HepG2 (cell line): ENCODE measurements around the gene CPEB2. TPM values are rescaled to one million over a fixed set of nuclear protein-coding genes. Genes with fewer than 3 reads are reported as not detected.

Source experiments
- ATAC-seq: fragments of 200-7000 bp; cut with Tn5 transposase; 3 replicates; pipeline ENCODE4 v1.9.1; 2020; ENCODE audit warnings: mild to moderate bottlenecking, moderate library complexity
- BruUV-seq: library from RNA; stranded (reverse); fragments of 400-500 nt; replicated peaks from 2 replicates; lab custom pipeline; 2021; lab: Mats Ljungman, UMichigan
- CTCF ChIA-PET: fragments of 300-600 bp; formaldehyde crosslinking; extraction: SDS; loops from one replicate; lab custom pipeline; 2021; ENCODE audit warnings: low total read pairs, inconsistent platforms, low intra/inter-chr PET ratio; lab: Yijun Ruan, JAX
- POLR2A ChIA-PET: fragments of 350-600 bp; sonication (Branson Sonifier 250); formaldehyde crosslinking; loops from one replicate; lab custom pipeline; 2020; ENCODE audit warnings: antibody characterized with exemption, inconsistent platforms; lab: Yijun Ruan, JAX
- DNase-seq: peaks from one replicate; pipeline ENCODE4 v3.0.0-alpha.2; 2015; ENCODE audit warnings: low spot score
- FAIRE-seq: peaks from 3 replicates; lab custom pipeline; 2011; peaks lifted over from hg19 to GRCh38; lab: Jason Lieb, UNC
- H2AFZ ChIP-seq: one replicate; pipeline ENCODE4 v1.6.1; 2011; ENCODE audit warnings: low read length, inconsistent platforms
- H3K27ac ChIP-seq: fragments of 300-600 bp; 3 replicates; pipeline ENCODE4 v1.8.0; 2011; ENCODE audit warnings: mixed run types, mild to moderate bottlenecking, mixed read lengths, low read length, inconsistent platforms; ENCODE audit not compliant: insufficient read depth; ENCODE audit errors: extremely low read length
- H3K27me3 ChIP-seq, 2 experiments: fragments of 200-600 bp in 1 of 2; 2 replicates in 1 of 2; 3 replicates in 1 of 2; pipeline versions ENCODE4 v1.6.0 to v1.8.0; 2011; ENCODE audit warnings: low read length in 2 of 2, mild to moderate bottlenecking in 2 of 2, moderate library complexity in 2 of 2, inconsistent platforms in 1 of 2; ENCODE audit not compliant: insufficient read depth in 2 of 2, control insufficient read depth in 1 of 2
- H3K36me3 ChIP-seq, 2 experiments: fragments of 200-600 bp in 1 of 2; replicated peaks in 1 of 2; 2 replicates in 1 of 2; 3 replicates in 1 of 2; pipeline versions ENCODE4 v1.5.1 to v1.8.0; 2011; ENCODE audit warnings: low read length in 2 of 2, inconsistent platforms in 1 of 2; ENCODE audit not compliant: insufficient read depth in 2 of 2, control insufficient read depth in 1 of 2
- H3K4me1 ChIP-seq: 2 replicates; pipeline ENCODE4 v1.5.1; 2012; ENCODE audit warnings: low read length, inconsistent platforms; ENCODE audit not compliant: insufficient read depth
- H3K4me2 ChIP-seq: 2 replicates; pipeline ENCODE4 v1.6.0; 2011; ENCODE audit warnings: low read depth, low read length, inconsistent platforms
- H3K4me3 ChIP-seq, 3 experiments: fragments of 200-600 bp in 1 of 3; sonication (generic), shearing (Covaris generic) in 1 of 3; replicated peaks in 1 of 3; 2 replicates each; pipeline ENCODE4 v1.5.1; 2011 to 2016; ENCODE audit warnings: low read length in 3 of 3, inconsistent platforms in 2 of 3, low read depth in 2 of 3, mild to moderate bottlenecking in 2 of 3, control low read depth in 1 of 3, mixed read lengths in 1 of 3; ENCODE audit not compliant: insufficient read depth in 1 of 3
- H3K79me2 ChIP-seq: one replicate; pipeline ENCODE4 v1.6.1; 2011; ENCODE audit warnings: low read length, inconsistent platforms; ENCODE audit not compliant: insufficient read depth
- H3K9ac ChIP-seq: 2 replicates; pipeline ENCODE4 v1.6.0; 2011; ENCODE audit warnings: mild to moderate bottlenecking, low read depth, low read length, inconsistent platforms; ENCODE audit not compliant: insufficient read depth
- H3K9me3 ChIP-seq: 2 replicates; pipeline ENCODE4 v1.5.1; 2012; ENCODE audit warnings: mild to moderate bottlenecking, low read length
- H4K20me1 ChIP-seq: 2 replicates; pipeline ENCODE4 v1.6.0; 2011; ENCODE audit warnings: inconsistent platforms, mild to moderate bottlenecking, low read length, moderate library complexity; ENCODE audit not compliant: insufficient read depth
- MAFG ChIP-seq: sonication (generic); formaldehyde crosslinking; IDR thresholded peaks from 2 replicates; pipeline ENCODE4 v1.5.1; 2020; ENCODE audit warnings: mild to moderate bottlenecking, missing genetic modification reagents
- MAZ ChIP-seq, 2 experiments: sonication (generic) in 1 of 2; formaldehyde crosslinking in 1 of 2; IDR thresholded peaks; 2 replicates each; pipeline versions ENCODE4 v1.5.0 to v1.6.1; 2012 to 2020; ENCODE audit warnings: low read depth in 2 of 2, mild to moderate bottlenecking in 2 of 2, borderline replicate concordance in 1 of 2, improper control_type of control experiment in 1 of 2, low read length in 1 of 2, missing genetic modification reagents in 1 of 2, moderate library complexity in 1 of 2
- NFIC ChIP-seq: IDR thresholded peaks from 2 replicates; pipeline ENCODE4 v1.6.1; 2012; ENCODE audit warnings: mild to moderate bottlenecking, low read length, inconsistent platforms
- SOX13 ChIP-seq, 3 experiments: fragments of 450-650 bp in 1 of 3; sonication (generic) in 1 of 3; formaldehyde crosslinking in 1 of 3; IDR thresholded peaks in 2 of 3; conservative IDR thresholded peaks in 1 of 3; 2 replicates each; pipeline versions ENCODE4 v1.5.0 to v1.6.1; 2016 to 2020; ENCODE audit warnings: antibody characterized with exemption in 1 of 3, mild to moderate bottlenecking in 1 of 3, missing compliant biosample characterization in 1 of 3, missing genetic modification reagents in 1 of 3, moderate library complexity in 1 of 3
- ZNF234 ChIP-seq: sonication (generic); formaldehyde crosslinking; conservative IDR thresholded peaks from 2 replicates; pipeline ENCODE4 v1.5.1; 2020; ENCODE audit warnings: mild to moderate bottlenecking, missing genetic modification reagents
- ZNF350 ChIP-seq: sonication (generic); formaldehyde crosslinking; IDR thresholded peaks from 2 replicates; pipeline ENCODE4 v1.4.0; 2020; ENCODE audit warnings: mild to moderate bottlenecking, low read depth, missing genetic modification reagents, borderline replicate concordance
- ZNF629 ChIP-seq: sonication (generic); formaldehyde crosslinking; conservative IDR thresholded peaks from 2 replicates; pipeline ENCODE4 v1.5.0; 2020; ENCODE audit warnings: missing genetic modification reagents
- WGBS: methylation state at CpG from one replicate; pipeline ENCODE4 v1.1.6; 2017; ENCODE audit warnings: low lambda C conversion rate; 5-methylcytosine and 5-hydroxymethylcytosine counted together
- in situ Hi-C: cut with HindIII; loops from 2 replicates; pipeline ENCODE4 v1.10.0; 2017; ENCODE audit warnings: low pct_unique_long_range_greater_than_20kb; ENCODE audit not compliant: extremely low pct_ligation_motif_present
- intact Hi-C: fragments of 100-400 bp; cut with micrococcal nuclease; formaldehyde crosslinking; loops from one replicate; pipeline ENCODE4 v1.10.0; 2022; ENCODE audit not compliant: unreplicated experiment
- polyA plus RNA-seq, 8 experiments: library from polyadenylated mRNA; depleted of rRNA in 3 of 8; stranded (reverse) in 7 of 8; unstranded in 1 of 8; fragments of >200 nt; fragmentation: Illumina TruSeq in 4 of 8; extraction: Trizol in 4 of 8; gene quantifications; 2 replicates each; pipeline versions ENCODE4 v1.2.1 to v1.2.3, GENCODE V29; 2011 to 2016; ENCODE audit warnings: low read depth in 4 of 8, missing spikeins in 1 of 8, mixed read lengths in 1 of 8; ENCODE audit not compliant: insufficient read depth in 1 of 8
- total RNA-seq, 5 experiments: library from RNA; depleted of rRNA; stranded (reverse); fragments of >200 nt; fragmentation: Illumina TruSeq; extraction: Trizol; gene quantifications; 2 replicates each; pipeline ENCODE4 v1.2.3, GENCODE V29; 2016; ENCODE audit warnings: low read depth in 1 of 5
- TF ChIP-seq, protein P1 (sequence below): sonication (generic); formaldehyde crosslinking; IDR thresholded peaks from 2 replicates; pipeline ENCODE4 v1.4.0; 2020; ENCODE audit warnings: low read depth, mild to moderate bottlenecking, missing genetic modification reagents
- TF ChIP-seq, protein P2 (sequence below): sonication (generic); formaldehyde crosslinking; IDR thresholded peaks from 2 replicates; pipeline ENCODE4 v1.8.1; 2023; ENCODE audit warnings: mild to moderate bottlenecking, missing genetic modification reagents, borderline replicate concordance
- TF ChIP-seq, protein P3 (sequence below): sonication (generic); formaldehyde crosslinking; IDR thresholded peaks from 2 replicates; pipeline ENCODE4 v1.5.1; 2020; ENCODE audit warnings: mild to moderate bottlenecking, missing genetic modification reagents, moderate library complexity

CPEB2 gene
- total and polyA plus RNA-seq, 2 of the 13 experiments (the other 11 are each of a cell fraction or from before 2014, with no cell fraction given), result 2.0 to 2.5 TPM

DNA sequence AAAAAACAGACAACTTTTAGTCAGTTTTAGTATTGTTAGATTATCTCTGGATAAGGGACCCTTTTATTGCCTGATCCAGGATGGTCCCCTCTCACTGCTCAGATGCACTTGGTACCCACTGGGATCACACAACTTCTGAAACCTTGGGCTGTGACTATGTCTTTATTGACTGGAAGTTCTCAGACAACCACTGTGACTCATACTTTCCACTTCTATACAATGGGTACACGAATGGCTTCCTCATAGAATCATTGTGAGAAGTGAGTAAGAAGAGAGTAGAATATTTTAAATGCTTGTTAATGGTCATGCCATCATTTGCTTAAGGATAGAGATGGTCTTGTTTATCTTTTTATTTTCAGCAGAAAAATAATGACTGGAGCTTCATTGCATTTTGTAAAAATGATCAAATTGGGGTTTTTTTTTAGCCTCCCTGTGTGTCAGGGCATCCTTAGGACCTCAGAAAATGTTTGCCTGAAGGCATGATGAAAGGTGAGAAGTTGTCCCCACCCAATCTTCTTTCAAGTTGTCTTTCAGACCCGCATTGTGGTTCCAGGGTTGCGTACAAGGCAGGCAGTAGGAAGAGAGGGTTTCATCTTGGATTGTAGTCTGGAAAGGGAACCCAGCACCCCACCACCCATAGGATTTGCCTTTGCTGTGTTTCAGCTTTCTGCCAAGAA lies 115.1 kb downstream of the CPEB2 start:
- Histone ChIP-seq H3K36me3 (no peaks in the 10 kb centered on the region), H4K20me1 (no peaks in the 10 kb centered on the region), H3K4me3 (no peak overlapping the region; a peak in 1 of 6 replicates), H3K9me3 (no peaks in the 10 kb centered on the region), H3K79me2 (no peaks in the 10 kb centered on the region), H3K27me3 (no peaks in the 10 kb centered on the region), H3K4me2 (peak overlapping the region; percentile 22; the same call in 1 of the 2 replicates), H3K27ac (no peak overlapping the region), H2AFZ (no peak overlapping the region), H3K4me1 (peaks cover 25% of the 10 kb centered on the region), H3K9ac (no peak overlapping the region)
- no peak for FAIRE-seq
- DNase-seq, result no peak
- intact Hi-C loops (loop anchor here (5.0 kb wide), 1 partner anchor 35 kb away; no protein-coding TSS in a partner anchor), in situ Hi-C loops (no loop called here)
- 57% methylated on average over 3 of the region's 3 CpGs for WGBS
- ChIA-PET CTCF (no interaction called here), POLR2A (no interaction called here)
- ATAC-seq, result no peak
- BruUV-seq, result no TSS peak
- peak; percentile 74 for TF ChIP-seq ZNF629
- TF ChIP-seq NFIC, result no peak

DNA sequence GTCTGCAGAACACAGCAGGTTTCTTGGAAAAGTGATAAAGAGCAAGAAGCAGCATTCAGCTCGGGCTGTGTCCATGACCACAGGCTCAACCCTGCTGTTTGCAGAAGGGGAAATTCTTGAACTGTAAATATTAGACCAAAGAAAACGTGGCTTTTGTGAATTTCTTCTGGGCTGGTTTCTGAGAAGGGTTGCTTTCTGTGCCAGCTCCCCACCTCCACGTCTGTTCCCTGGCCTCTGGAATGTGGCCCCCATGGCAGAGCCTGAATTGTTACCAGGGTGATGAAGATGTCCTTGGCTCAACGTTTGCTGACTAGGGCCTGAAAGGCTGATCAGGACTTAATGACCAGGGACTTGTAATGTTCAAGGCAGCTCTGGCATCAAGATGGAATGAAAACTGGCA lies 116.0 kb downstream of the CPEB2 start:
- ATAC-seq, result peak; percentile 96
- no TSS peak for BruUV-seq
- H3K9ac ChIP-seq, result no peak overlapping the region
- TF ChIP-seq, protein P1, sequence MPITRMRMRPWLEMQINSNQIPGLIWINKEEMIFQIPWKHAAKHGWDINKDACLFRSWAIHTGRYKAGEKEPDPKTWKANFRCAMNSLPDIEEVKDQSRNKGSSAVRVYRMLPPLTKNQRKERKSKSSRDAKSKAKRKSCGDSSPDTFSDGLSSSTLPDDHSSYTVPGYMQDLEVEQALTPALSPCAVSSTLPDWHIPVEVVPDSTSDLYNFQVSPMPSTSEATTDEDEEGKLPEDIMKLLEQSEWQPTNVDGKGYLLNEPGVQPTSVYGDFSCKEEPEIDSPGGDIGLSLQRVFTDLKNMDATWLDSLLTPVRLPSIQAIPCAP (CRISPR knock-in tag), result no peak
- TF ChIP-seq ZNF350 (no peak), MAZ (IDR thresholded peaks at IDR 0.05; ENCODE audit: borderline replicate concordance, low read depth, low read length) (peak; percentile 61; the same call in 1 of the 2 replicates), MAZ (CRISPR knock-in tag; IDR thresholded peaks at IDR 0.05; ENCODE audit: low read depth) (no peak), ZNF234 (CRISPR knock-in tag) (no peak), MAFG (CRISPR knock-in tag) (no peak), SOX13 (IDR thresholded peaks at IDR 0.05) (no peak), SOX13 (CRISPR knock-in tag; conservative IDR thresholded peaks at IDR 0.05 in 1 of 2, IDR thresholded peaks at IDR 0.05 in 1 of 2) (peak in 1 of 2 experiments; percentile 64; a peak in 1 of 4 replicates)
- TF ChIP-seq, protein P2, sequence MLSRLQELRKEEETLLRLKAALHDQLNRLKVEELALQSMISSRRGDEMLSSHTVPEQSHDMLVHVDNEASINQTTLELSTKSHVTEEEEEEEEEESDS (CRISPR knock-in tag), result no peak
- TF ChIP-seq, protein P3, sequence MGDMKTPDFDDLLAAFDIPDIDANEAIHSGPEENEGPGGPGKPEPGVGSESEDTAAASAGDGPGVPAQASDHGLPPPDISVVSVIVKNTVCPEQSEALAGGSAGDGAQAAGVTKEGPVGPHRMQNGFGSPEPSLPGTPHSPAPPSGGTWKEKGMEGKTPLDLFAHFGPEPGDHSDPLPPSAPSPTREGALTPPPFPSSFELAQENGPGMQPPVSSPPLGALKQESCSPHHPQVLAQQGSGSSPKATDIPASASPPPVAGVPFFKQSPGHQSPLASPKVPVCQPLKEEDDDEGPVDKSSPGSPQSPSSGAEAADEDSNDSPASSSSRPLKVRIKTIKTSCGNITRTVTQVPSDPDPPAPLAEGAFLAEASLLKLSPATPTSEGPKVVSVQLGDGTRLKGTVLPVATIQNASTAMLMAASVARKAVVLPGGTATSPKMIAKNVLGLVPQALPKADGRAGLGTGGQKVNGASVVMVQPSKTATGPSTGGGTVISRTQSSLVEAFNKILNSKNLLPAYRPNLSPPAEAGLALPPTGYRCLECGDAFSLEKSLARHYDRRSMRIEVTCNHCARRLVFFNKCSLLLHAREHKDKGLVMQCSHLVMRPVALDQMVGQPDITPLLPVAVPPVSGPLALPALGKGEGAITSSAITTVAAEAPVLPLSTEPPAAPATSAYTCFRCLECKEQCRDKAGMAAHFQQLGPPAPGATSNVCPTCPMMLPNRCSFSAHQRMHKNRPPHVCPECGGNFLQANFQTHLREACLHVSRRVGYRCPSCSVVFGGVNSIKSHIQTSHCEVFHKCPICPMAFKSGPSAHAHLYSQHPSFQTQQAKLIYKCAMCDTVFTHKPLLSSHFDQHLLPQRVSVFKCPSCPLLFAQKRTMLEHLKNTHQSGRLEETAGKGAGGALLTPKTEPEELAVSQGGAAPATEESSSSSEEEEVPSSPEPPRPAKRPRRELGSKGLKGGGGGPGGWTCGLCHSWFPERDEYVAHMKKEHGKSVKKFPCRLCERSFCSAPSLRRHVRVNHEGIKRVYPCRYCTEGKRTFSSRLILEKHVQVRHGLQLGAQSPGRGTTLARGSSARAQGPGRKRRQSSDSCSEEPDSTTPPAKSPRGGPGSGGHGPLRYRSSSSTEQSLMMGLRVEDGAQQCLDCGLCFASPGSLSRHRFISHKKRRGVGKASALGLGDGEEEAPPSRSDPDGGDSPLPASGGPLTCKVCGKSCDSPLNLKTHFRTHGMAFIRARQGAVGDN, result no peak

More for the DNA sequence above, 116.0 kb downstream of the CPEB2 start:
- Histone ChIP-seq H3K36me3 (no peaks in the 10 kb centered on the region), H3K9me3 (no peaks in the 10 kb centered on the region), H3K79me2 (no peaks in the 10 kb centered on the region), H4K20me1 (no peaks in the 10 kb centered on the region), H3K4me1 (peaks cover 25% of the 10 kb centered on the region), H3K27me3 (no peaks in the 10 kb centered on the region), H3K27ac (peak overlapping the region; percentile 23), H3K4me2 (peak overlapping the region; percentile 22; the same call in 1 of the 2 replicates), H2AFZ (no peak overlapping the region), H3K4me3 (peak overlapping the region in 1 of 3 experiments; percentile 17; a peak in 1 of 6 replicates)
- WGBS, result 0% methylated on average over 4 of the region's 4 CpGs
- ChIA-PET CTCF (no interaction called here), POLR2A (no interaction called here)
- FAIRE-seq (peak; percentile 74), DNase-seq (peak; percentile 62)
- intact Hi-C loops (loop anchor here (5.0 kb wide), 1 partner anchor 34 kb away; no protein-coding TSS in a partner anchor), in situ Hi-C loops (no loop called here)
